ENCODE data around the gene WBP11.
"Not testable (repeated sequence)": the region's sequence is repeated elsewhere in the genome, so short reads cannot be mapped to it uniquely, and the experiment has no call there.

Gene WBP11

GRCh38 chr12:14771651-14772137, 31.6 kb downstream of the WBP11 start:
- DNase-seq, result peak; percentile 30

GRCh38 chr12:14770496-14771461, 32.5 kb downstream of the WBP11 start:
- DNase-seq, result peak; percentile 94

GRCh38 chr12:14769969-14770495, 33.2 kb downstream of the WBP11 start:
- DNase-seq, result peak; percentile 88

GRCh38 chr12:14769466-14769968, 33.8 kb downstream of the WBP11 start:
- no peak for DNase-seq

- DNase-seq, result peak; percentile 50
These were observed 34.4 kb downstream of the WBP11 start for GRCh38 chr12:14768823-14769405.

- no peak for DNase-seq
These were observed 35.7 kb downstream of the WBP11 start for GRCh38 chr12:14767617-14768016.

GRCh38 chr12:14766649-14767215, 36.5 kb downstream of the WBP11 start:
- DNase-seq, result no peak

GRCh38 chr12:14766020-14766419, 37.3 kb downstream of the WBP11 start:
- DNase-seq, result not testable (repeated sequence)

GRCh38 chr12:14765398-14765797, 37.9 kb downstream of the WBP11 start:
- no peak for DNase-seq

GRCh38 chr12:14759711-14760280, 43.5 kb downstream of the WBP11 start:
- DNase-seq, result not testable (repeated sequence)

- DNase-seq, result no peak
These were observed 46.7 kb downstream of the WBP11 start for GRCh38 chr12:14756334-14757143.

GRCh38 chr12:14751986-14752385, 51.3 kb downstream of the WBP11 start:
- no peak for DNase-seq

- DNase-seq, result no peak
These were observed 60.2 kb downstream of the WBP11 start for GRCh38 chr12:14743061-14743460.

- DNase-seq, result no peak
These were observed 61.3 kb downstream of the WBP11 start for GRCh38 chr12:14741942-14742341.

- no peak for DNase-seq
These were observed 62.1 kb downstream of the WBP11 start for GRCh38 chr12:14741153-14741552.

GRCh38 chr12:14736441-14736840, 66.8 kb downstream of the WBP11 start:
- not testable (repeated sequence) for DNase-seq
